RPMI7951 (cell line): ENCODE measurements around the gene AGK. TPM values are rescaled to one million over a fixed set of nuclear protein-coding genes. Genes with fewer than 3 reads are reported as not detected.
"Not testable (repeated sequence)": the region's sequence is repeated elsewhere in the genome, so short reads cannot be mapped to it uniquely, and the experiment has no call there.

Experiments
- DNase-seq: peaks from one replicate; pipeline ENCODE4 v3.0.0-alpha.2; 2012; ENCODE audit warnings: low read depth
- total RNA-seq: library from RNA; depleted of rRNA; stranded (reverse); fragments of >200 nt; shearing (Covaris generic); gene quantifications from 2 replicates; pipeline ENCODE4 v1.2.3, GENCODE V29; 2014

The AGK gene
- total RNA-seq, 1 experiment from 2014 or later = 34.8 TPM

DNA sequence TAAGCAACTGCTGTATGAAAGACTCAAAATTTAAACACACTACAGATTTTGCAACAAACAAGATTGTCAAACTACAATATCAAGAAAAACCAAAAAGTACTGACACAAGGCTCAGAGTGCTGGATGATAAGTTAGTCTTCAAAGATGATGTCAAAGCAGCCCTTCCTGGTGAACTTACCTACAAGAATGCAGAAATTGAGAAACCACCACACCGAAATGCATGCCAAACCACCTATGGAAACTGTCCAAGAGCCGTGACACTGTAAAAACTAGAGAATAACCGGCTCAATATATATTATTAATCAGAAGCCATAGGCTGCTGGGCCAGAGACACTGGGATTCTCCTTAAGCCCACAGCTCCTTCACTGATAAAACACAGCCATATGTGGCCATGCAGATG lies 125.4 kb downstream of the AGK start:
- no peak for DNase-seq

DNA sequence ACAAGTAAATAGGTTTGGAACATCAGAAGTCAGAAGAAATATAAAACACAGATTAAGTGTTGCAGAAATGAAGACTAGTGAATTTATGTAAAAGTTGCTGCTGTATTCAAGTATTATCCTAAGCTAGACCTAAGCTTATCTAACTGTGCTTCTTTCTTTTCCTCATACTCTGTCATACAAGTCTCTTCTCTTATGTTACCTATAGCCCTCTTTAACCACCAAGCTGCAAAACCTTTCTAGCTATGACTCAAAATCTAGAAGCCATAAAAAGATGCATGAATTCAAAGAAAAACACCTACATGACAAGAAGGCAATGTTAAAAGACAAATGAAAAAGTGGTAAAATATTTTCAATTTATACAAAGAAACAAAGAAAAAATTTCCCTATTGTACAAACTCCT lies 127.8 kb downstream of the AGK start:
- DNase-seq = no peak

DNA sequence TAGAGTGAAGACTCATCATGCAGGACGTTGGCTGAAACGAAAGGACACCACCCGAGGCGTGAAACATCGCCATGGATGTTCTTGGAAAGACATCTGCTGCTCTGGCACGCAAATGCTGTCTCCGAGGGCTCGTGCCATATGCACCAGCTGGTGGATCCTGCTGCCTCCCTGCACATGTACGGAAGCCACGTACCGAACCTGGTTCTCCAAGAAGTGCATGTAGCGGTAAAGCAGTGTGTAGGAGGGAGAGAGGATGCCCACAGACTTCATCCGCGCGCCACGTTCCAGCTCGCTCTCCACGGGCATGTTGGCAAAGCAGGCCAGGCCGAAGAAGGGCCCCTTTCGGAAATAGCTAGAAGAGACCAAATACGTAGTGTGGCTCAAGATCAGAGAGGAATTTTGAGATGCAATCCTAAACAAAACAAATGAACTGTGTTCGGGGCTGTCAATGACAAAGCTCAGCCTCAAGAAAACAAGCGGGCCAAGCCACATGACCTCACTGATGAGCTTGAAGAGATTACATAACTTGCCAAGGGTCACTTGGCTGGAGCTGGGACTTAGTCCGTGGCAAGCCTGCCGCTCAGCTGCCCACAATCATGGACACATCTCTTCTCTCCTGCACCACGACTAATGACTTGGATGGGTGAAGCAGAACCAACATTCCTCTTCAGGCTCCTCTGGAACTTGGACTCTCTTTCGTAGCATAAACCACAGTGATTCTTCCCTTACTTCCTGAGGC lies 134.2 kb downstream of the AGK start:
- no peak for DNase-seq

DNA sequence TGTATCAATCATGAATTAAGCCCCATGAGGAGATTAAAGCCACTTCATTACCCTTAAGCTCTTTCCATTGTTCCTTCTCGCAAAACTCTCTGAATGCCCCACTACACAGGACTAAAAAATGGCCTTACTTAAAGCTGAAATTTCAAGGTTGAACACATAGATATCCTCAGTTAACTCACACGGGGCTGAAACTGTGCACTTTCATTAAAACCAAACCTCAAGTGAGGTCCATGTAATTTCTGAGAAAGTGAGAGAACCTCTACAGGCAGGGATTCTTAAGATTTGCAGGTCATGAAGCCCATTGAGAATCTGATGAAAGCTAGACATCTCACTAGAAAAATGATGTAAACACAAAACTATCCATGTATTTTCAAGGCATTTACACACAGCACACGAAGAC lies 134.9 kb downstream of the AGK start:
- DNase-seq = no peak

DNA sequence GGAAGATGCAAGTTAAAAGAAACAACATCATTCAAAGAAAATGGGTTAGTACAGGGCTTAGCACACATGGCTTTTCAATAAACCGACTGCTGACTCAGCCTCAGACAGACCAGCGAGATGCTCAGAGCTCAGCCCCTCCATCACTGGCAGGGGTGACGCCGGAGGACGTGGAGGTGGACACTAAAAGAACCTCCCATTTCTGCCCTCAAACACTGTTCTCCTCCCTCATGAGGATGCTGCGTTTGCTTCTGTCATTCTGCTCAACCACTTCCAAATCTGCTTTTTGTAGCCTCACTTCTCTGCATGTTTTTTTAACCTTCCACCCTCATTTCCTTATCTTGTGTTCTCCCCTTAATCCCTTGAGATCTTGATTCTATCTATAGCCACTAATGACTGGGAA lies 135.5 kb downstream of the AGK start:
- no peak for DNase-seq

DNA sequence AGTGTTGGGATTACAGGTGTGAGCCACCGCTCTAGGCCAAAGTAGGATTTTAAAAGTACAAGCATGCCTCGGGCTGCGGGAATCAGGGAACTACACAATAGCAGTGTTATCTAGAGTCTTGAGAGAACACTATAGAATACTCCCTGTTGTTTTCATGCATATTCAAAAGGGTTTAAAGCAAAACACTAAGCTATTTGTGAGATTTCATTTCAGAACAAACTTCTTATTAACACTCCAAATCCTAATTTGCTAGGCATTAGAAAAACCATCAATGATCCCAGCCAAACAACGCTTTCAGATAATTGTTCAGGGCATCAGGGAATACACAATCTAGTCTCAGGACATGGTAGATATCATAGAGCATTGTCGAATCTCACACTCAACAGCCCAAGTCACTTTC lies 136.8 kb downstream of the AGK start:
- DNase-seq = no peak

DNA sequence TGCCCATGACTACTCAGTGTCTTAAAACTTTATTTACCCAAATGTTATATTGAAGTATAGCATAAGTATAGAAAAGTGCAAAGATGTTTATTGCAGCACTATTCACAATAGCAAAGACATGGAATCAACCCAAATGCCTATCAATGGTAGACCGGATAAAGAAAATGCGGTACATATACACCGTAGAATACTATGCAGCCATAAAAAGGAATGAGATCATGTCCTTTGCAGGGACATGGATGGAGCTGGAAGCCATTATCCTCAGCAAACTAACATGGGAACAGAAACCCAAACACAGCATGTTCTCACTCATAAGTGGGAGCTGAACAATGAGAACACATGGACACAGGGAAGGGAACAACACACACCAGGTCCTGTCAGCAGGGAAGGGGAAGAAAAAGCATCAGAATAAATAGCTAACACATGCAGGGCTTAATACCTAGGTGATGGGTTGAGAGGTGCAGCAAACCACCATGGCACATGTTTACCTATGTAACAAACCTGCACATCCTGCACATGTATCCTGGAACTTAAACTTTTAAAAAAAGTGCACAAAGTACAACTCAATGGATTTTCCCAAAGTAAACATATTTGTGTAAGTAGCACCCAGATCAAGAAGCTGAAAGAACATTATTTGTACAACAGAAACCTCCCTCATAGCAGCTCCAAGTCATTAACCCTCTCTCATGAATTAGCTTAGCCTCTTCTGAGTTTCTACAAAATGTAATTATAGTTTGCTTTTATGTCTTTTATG lies 138.0 kb downstream of the AGK start:
- not testable (repeated sequence) for DNase-seq

DNA sequence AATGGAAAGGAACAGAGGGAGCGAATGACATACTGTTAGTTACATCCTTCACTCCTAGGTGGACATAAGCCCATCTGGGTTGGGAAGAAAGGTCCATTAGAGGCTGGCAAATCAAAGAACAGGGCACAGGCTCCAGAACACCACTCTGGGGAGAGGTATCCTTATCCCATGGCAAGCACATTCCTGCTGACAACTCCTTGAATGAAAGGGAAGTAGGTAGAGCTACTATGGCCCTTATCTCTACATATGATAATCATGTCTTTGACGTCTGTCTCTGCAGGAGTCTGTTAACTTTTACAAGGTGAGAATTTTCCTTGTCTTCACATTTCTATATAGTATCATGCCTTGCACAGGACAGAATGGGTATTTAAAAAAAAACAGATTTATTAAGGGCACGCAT lies 140.3 kb downstream of the AGK start:
- DNase-seq = no peak

DNA sequence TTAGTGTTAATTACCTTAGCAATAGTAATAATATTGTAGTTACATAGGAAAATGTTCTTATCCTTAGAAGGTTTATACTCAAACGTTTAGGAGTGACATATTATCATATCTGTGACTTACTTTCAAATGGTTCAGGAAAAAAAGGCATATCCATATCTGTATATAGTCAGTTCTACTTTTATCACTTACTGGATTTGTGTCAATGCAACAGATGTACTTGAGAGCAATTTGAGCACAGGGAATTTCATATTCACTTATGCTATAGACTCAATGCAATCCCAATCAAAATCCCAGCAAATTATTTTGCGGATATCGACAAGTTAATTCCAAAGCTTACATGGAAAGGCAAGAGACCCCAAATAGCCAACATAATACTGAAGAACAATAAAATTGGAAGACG lies 140.8 kb downstream of the AGK start:
- DNase-seq = no peak

DNA sequence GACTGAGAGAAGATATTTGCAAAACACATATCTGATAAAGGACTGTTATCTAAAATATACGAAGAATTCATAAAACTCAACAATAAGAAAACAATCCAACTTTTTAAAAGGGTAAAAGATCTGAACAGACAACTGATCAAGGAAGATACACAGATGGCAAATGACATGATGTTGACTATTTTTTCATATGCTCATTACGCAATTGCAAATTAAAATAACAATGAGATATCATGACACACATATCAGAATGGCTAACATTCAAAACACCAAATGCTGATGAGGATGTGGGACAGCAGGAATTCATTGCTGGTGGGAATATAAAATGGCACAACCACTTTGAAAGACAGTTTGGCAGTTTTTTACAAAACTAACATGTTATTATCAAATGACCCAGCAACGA lies 141.9 kb downstream of the AGK start:
- no peak for DNase-seq

DNA sequence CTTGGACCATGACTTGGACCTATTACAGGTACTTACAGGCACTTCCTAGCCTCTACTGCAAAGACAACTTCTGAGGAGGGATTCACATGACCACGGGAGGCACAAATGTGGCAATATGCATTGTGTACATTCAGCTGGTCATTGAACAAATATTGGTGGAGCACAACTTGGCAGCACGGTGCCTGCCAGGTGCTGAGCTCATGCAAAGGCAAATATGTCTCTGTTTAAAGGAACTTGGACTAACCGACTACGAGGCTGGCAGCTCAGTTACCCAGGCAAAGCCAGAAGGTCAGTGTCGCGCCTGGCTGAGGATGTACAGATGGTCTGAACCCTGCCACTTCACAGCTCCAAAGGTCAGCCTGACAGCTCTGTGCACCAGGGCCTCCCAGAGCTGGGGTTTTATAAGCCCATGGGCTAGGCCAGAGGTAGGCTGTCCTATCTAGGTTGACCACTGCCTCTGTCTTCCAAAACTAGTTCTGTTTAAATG lies 144.6 kb downstream of the AGK start:
- DNase-seq = no peak

DNA sequence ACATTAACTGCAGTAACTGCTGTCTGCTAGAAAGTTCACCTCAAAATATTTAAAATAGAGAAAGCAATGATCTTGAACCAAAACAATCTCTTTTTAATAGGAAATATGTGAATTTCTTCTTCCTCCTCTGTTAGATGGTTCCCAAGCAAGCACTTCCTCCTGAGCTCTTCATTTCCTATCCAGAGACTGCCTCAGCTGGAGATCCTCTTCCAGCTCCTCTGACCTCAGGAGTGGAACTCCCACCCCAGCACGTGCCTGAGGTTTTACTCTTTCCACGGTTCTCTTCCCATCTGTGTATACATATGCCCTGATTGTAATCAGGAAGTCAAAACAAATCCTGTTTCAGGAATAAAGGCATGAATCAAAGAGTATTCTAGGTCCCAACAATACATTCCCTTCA lies 145.1 kb downstream of the AGK start:
- no peak for DNase-seq

DNA sequence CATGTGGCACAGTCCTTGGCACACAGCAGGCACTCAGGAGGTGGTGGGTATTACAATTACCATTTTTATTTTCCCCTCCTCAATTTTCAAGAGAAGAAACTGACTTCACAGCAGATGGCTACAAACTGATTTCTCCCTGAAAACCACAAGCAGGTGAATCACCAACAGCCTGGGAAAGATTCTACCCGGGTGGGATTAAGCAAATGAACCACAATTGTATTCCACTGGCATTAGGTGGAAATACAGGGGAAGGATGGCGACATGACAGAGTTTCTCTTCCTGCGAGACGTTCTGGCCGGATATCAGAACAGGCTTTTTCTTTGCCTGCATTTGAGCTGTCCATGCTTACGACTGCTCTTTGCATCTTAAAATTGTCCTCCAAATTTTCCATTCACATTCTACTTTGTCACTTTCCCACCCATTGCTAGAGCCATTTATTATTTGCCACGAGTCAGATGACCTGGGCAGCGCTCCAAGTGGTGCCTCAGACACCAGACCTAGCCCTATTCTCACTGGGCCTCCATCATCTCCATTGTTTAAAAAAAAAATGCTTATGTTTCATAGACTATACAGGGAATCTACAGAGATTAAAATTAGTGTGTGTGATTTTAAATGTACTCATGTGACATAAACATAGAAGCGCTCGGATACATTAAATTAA lies 146.1 kb downstream of the AGK start:
- peak; percentile 78 for DNase-seq

DNA sequence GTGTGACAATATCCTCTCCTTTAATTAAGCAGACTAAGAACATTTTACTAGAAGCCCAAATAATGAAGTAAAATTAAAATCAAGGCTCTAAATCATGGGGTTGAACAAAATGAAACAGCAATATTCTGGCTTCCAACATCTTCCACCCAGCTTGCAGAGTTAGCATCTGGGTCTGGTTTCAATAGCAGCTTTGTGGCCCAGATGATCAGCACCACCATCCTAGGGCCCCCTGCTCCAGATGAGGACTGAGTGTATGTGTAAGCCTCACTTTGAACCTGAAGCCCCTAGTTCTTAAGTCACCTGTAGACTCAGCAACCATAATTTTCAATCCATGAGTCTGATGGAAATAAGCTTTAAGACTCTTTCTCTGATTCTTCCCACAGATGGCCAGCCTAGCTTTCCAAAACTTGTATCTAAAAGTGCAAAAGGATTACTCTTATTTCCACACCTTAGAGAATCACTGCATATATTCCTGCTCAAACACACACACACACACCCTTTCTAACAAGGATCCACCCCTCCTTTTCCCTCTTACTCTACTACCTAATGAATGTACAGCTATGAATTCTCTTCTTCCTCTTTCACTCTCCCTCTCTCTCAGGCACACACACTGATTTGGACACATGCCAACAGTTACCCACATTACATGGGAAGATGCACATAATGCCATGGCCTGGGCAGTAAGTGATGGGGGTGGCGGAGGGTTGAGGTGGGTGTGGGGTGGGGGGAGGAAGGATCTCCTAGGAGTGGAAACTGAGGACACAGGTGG lies 147.2 kb downstream of the AGK start:
- DNase-seq = no peak

DNA sequence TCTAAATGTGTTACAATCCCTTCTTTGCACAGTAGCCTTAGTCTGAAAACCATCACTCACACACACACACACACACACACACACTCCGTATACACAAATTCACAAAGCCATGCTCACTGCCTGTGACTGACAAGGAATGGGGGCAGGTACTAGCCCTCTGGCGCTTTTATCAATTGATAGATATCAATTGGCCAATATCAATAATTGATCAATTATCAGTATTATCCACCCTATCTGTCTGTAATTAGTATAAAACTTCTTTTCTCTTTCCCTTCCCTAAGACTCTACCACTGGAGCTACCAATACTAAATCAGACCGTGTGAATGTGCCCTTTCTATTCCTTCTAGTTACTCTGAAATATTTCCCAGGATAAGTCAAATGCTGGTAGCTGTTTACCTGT lies 148.7 kb downstream of the AGK start:
- DNase-seq = no peak

DNA sequence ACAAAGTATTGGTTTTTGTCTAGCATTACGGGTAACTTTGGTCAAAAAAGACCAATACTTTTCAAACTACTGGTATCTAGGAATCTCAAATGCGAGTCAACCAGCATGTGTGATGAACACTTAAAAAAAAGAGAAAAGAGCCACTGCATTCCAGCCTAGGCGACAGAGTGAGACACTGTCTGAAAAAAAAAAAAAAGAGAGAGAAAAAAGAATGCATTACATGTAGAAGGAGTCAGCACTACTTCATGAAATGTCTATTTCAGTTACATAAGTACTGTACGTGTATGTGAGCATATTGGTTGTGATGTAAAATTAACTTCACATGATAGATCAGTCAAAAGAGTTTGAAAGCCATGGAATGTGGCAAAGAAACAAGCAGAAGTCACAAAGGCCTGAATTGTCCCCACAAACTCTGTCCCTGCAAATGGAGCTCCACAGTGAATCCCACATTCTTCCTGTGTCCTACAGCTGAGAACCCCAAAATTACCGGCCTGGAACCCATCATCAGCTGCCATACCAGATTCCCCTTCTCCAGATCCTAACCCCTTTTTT lies 149.2 kb downstream of the AGK start:
- DNase-seq = no peak

DNA sequence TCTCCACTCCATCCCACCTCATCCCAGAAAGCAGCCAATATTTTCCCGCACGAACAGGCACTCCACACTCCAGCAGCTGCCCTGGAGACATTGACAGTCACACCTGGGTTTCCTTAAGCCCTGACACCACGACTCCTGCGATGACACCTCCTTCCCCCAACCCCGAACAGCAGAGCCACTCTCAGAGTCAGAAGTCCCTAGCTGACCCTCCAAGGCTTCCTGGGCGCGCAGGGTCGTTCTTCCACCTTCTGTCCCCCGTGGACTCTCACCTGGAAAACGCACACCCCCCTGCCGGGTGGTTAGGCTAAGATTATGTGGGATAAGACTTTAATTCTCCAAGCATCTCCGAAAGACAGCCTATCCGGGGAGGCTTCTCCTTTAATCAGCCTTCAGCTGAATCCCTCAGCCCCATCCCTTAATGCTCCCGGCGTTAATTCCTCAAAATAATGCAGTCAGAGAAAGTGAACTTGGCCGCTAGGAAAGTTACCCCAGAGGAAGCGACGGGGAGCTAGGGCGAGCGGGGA lies 149.7 kb downstream of the AGK start:
- DNase-seq = no peak

DNA sequence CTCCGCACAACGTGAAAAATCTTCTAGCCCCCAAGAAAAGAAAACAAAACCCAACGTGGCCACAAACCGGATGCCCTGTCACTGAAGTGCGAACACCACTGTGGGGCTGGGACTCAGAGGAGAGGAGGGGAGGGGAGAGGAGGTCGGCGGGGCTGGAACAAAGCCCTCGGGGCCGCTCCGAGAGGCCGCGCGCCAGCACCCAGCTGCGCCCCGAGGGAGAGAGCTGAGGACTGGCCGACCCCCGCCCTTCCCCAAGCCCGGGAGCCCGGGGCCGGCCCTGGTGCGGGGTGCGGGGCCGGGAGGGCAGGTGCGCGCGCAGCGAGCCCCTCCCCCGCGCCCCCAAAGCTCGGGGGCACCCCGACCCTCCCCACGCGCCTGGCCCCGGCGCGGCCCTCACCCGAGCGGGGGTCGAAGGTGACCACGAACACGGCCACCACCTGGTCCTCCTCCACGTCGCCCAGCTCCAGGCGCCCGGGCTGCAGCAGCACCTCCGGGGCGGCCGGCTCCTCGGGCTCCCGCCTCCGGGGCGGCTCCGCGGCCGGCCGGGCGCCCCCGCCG lies 150.4 kb downstream of the AGK start:
- DNase-seq = peak; percentile 32

DNA sequence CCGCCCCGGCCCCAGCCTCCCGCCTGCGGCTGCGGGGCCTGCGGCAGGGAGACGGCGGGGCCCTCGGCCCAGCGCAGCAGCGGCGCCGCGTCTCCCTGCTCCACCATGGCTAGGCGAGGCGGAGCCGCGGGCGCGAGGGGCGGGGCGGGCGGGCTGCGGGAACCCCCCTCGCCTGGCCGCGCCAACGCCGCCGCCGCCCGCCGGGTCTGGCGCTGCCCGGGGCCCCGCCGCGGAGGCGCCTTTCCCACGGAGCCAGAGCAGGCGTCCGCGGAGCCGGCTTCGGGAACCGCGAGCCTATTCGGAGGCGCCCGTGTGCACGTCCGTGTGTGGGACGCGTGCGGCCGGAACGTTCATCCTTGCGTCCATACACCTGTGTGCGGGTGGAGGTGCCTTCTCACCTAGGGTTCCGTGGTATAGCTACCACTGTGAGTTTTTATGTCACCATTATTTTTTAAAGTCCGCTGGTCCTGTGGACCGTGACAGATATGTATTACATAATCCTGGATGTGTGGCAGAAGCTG lies 150.9 kb downstream of the AGK start, which contains the start of gene DENND11:
TSS of gene DENND11 (minus strand) at position 120 of the 521 bp plus-strand sequence. CDS start at position 107, 13 bp downstream.
- peak; percentile 48 for DNase-seq

DNA sequence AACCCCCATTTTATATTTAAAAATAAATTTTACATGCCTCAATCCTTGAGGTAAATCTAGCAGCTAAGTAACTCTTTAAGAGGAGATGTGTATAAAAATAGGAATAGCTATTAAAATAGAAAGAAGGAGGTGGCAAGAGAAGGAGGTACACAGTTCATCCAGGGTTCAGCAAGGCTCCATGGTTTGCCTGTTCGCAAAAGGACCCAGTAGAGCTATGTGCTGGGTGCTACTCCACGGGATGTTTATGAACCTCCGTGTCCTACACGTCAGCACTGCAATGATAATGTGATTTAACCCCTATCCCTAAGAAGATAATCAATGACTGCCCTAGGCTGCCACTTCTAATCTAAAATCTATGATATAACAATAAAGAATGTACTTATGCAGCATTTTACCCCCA lies 151.7 kb downstream of the AGK start:
- no peak for DNase-seq

DNA sequence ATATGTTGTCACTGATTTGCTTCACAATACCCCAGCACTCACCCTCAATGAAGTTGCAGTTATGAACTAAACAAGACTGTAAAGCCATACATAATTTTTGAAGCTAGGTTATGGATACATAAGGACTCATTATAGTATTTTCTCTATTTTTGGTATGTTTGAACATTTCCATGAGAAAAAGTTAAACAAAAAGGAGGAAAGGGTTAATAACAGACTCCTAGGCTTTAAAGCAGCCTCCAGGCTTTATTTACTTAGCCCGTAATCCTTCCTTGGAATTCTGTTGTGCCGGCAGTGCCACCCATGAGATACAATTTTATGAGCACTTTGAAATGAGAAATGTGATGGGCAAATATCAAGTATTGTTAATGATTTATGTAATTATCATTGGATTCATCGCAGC lies 152.9 kb downstream of the AGK start:
- no peak for DNase-seq
